MV-4-11 (cell line): ENCODE measurements around the gene MTM1.

ENCODE experiments used
- DNase-seq: peaks from one replicate; lab custom pipeline; 2025; lab: John Stamatoyannopoulos, UW

MTM1 gene

GRCh38 chrX:150719621-150720020 lies 151.2 kb downstream of the MTM1 start:
- no peak for DNase-seq
